HG02610 (cell line): Measurements from ENCODE around the gene ZCCHC9.

Source experiments
- ATAC-seq: cut with Tn5 transposase; IDR thresholded peaks from one replicate; pipeline ENCODE4 v1.9.1; 2021; ENCODE audit warnings: mild to moderate bottlenecking, moderate library complexity; ENCODE audit not compliant: unreplicated experiment

The ZCCHC9 gene

GRCh38 chr5:81354093-81354492 is 52.7 kb downstream of the ZCCHC9 start:
- ATAC-seq: no peak

DNA sequence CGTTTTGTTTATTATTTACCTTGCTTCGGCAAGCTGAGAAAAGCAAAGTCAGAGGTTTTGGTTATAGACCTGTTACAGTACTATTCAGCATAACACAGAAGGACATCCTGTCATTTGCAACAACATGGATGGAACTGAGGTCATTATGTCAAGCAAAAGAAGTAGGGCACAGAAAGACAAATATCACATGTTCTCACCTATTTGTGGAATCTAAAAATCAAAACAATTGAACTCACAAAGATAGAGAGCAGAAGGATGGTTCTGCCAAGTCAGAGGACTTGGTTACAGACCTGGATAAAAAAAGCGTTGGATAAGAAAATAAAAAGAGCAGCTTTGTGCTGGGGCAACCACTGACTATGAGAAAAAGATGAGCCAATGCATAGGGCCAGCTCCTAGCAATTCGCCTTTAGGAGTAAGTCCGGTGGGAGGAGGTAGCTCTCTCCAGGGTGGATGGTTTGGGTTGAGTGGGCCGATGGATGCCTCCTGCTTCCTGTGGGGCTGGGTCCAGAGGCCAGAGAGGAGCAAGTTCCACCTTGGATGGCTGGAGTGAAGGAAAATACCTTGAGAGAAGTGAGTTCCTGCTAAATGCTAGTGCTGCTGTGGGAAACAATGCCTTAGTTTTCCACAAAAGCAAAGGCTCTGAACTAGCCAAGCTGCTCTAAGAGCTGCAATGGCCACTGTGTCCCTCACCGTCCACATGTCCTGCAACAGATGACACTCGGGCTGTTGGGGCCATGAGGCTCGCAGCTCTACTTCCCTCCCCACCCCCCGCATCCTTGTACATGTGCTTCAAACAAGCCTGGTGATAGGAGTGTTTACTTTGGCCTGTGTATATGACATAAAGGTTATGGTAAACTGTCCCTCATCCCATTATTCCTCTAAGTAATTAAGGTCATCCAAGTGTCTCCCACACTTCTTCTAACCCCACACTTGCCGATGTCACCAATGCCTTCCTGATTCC is 54.2 kb downstream of the ZCCHC9 start:
- no peak for ATAC-seq

- no peak for ATAC-seq
Measured at GRCh38 chr5:81359108-81359507, 57.7 kb downstream of the ZCCHC9 start.

DNA sequence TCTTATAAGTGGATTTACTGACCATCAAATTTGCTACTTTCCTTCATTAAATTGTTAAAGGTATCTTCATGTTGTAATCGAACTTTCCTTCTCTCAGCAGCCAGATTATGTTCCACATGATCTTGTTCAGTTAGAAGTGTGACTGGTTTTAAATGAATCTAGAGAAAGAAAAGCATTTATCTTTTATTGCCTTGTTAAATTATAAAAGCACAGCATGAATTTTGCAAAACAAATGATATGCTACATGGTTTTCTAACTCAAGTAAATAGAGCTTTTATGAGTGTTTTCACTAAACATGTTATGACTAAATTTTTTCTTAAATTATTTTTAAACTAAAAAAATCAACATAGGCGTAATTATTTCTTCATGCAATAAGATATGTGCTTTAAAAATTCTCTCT is 58.5 kb downstream of the ZCCHC9 start:
- ATAC-seq: no peak

GRCh38 chr5:81360640-81361039 is 59.3 kb downstream of the ZCCHC9 start:
- no peak for ATAC-seq

GRCh38 chr5:81361600-81361999 is 60.2 kb downstream of the ZCCHC9 start:
- ATAC-seq: no peak
